Astrocyte of the spinal cord (primary cell): Measurements from ENCODE around the gene HHATL.

Experiments
- DNase-seq: peaks from one replicate; pipeline ENCODE4 v3.0.0; 2011; ENCODE audit warnings: low read depth, low spot score
- H3K4me3 ChIP-seq: 2 replicates; pipeline ENCODE4 v1.5.1; 2011; ENCODE audit warnings: low read depth, mild to moderate bottlenecking, low read length, moderate library complexity
- in situ Hi-C: cut with HindIII; loops from 2 replicates; pipeline ENCODE4 v1.10.0; 2017; ENCODE audit warnings: low sequenced_read_pairs
- TF ChIP-seq, protein P1 (sequence below): IDR thresholded peaks from 2 replicates; pipeline ENCODE4 v1.5.1; 2012; ENCODE audit warnings: low read depth, mild to moderate bottlenecking, low read length, inconsistent platforms

HHATL gene

DNA sequence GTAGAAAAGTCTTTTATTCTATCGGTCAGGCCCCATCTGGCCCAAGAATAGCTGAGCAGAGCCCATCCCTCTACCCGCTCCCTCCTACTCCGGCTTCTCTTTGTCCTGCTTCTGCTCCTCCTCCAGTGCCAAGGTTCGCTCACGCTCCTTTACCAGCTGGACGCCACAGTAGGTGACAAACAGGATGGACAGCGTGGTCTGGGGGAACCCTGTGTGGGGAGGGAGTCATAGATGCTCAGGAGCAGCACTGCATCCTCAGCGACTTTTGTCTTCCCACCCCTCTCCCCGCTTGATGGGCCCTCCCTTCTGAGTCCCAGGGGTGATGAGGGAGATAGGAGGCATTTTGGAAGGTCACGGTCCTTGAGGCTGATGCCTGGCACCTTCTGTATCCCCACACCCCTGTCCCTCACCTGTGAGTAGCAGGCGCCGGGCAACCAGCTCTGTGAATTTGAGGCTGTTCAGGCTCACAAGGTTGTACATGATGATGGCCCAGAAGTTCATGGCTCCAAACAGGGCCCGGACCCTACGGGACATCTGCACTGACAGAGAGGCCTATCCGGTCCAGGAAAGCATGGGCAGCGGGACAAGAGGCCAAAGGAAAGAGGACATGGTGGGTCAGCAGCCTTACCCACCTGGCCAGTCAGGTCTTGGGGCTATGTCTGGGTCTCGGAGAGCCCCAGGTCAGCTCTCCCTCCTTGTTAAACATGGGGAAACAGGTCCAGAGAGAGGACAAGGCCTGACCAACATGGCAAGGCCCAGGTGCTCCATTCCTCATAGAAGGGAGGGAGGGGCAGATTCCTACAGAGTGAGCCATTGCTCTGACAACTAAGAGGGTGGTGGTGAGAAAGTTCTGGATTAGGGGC, 9.7 kb downstream of the HHATL start:
- TF ChIP-seq, protein P1, sequence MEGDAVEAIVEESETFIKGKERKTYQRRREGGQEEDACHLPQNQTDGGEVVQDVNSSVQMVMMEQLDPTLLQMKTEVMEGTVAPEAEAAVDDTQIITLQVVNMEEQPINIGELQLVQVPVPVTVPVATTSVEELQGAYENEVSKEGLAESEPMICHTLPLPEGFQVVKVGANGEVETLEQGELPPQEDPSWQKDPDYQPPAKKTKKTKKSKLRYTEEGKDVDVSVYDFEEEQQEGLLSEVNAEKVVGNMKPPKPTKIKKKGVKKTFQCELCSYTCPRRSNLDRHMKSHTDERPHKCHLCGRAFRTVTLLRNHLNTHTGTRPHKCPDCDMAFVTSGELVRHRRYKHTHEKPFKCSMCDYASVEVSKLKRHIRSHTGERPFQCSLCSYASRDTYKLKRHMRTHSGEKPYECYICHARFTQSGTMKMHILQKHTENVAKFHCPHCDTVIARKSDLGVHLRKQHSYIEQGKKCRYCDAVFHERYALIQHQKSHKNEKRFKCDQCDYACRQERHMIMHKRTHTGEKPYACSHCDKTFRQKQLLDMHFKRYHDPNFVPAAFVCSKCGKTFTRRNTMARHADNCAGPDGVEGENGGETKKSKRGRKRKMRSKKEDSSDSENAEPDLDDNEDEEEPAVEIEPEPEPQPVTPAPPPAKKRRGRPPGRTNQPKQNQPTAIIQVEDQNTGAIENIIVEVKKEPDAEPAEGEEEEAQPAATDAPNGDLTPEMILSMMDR: no peak
- in situ Hi-C loops: no loop called here
- DNase-seq: no peak
- no peak overlapping the region for H3K4me3 ChIP-seq

DNA sequence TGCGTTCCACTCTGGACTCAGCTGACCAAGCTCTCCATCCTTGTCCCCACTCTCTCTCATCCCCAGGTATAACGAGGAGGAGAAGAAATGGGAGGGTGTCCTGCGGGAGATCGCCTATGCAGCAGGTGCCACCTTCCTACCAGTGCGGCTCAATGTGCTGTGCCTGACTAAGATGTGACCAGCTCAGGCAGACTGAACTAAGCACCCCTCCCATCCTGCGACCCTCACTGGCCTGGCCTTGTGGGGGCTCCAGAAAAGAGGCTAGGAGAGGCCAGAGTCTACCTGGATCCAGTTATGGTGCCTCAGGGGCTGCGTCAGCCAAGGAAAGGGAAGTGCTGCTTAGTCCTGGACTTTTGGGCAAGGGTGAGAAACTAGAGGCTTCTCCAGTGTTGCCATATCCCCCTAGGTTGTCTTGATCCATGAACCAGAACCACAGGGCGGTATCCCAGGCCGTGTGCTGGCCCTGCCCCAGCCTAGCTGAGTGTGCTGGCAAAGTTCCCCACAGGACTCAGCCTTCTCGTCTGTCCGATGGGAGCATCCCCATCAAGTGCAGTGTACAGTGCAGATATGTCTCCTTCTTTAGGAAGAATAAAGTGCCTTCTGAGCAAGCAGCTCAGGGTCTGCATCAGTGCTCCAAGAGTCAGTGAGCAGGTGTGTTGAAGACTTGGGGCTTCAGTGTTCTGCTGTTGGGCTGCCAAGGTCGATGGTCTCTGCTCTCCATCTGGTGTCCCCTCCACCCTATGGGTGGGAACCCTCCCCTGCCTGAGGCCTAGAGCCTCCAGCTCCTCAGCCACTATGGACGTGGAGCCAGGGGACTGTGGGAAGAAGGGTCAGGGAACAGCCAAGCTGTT, 10.6 kb downstream of the HHATL start:
- in situ Hi-C loops: no loop called here
- TF ChIP-seq, protein P1: no peak
- H3K4me3 ChIP-seq: no peak overlapping the region
- DNase-seq: no peak

DNA sequence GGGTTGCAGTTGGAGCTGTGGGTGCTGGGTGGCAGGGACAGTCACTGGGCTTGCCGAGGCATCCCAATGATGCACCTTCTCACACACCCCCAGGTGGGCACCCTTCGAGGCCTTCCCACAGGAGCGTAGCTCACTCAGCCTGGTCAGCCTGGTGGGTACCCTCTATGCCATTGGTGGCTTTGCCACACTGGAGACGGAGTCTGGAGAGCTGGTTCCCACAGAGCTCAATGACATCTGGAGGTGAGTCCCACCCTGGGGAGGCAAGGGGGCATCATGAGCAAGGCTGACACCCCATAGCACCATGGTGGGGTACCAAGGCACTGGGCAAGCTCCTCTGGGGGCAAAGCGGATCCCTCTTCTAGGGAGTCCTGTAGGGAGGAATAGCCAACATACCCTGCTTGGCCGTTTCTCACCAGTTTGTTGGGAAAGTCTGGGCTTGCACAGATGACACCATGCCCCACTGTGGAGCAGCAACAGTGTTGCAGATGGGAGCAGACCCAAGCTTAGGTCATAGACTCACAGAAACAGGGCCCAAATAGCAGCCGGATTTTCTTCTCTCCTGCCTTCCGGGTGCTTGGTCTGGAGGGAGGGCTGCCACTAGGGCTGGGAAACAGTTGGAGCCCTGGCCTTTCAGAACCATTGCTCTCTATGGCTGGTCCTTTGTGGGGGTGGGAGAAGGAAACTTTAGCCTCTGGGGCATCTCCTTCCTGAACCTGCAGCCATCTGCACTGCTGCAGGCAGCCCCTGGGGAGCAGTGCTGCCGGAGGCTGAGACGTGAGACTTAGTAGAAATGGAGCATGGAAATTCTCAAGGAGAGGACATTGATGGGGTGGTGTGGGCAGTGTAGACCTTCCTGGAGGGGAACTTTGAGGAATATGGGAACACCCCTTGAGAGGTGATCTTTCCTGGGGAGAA, 11.6 kb downstream of the HHATL start:
- in situ Hi-C loops: no loop called here
- H3K4me3 ChIP-seq: no peak overlapping the region
- TF ChIP-seq, protein P1: no peak
- no peak for DNase-seq

DNA sequence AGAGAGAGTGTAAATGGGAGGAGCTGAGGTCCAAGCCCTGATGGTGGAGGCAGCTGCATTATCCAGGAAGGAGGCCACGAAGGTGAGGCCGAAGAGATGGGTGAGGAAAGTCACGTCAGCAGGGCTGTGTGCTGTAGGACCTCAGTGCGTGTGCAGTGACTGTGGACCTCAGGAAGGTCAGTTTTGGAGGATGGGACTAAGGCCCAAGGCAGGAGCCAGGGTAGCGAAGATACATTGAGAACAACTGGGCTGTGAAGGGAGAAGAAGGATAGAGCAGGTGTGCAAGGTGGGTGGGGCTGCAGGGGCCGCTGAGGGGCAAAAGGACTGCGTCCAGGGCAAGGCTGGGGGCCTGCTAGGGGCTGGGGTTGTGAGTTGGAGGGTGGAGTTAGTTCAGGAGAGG, 12.4 kb downstream of the HHATL start:
- no peak overlapping the region for H3K4me3 ChIP-seq
- DNase-seq: no peak
- TF ChIP-seq, protein P1: no peak
- in situ Hi-C loops: no loop called here

DNA sequence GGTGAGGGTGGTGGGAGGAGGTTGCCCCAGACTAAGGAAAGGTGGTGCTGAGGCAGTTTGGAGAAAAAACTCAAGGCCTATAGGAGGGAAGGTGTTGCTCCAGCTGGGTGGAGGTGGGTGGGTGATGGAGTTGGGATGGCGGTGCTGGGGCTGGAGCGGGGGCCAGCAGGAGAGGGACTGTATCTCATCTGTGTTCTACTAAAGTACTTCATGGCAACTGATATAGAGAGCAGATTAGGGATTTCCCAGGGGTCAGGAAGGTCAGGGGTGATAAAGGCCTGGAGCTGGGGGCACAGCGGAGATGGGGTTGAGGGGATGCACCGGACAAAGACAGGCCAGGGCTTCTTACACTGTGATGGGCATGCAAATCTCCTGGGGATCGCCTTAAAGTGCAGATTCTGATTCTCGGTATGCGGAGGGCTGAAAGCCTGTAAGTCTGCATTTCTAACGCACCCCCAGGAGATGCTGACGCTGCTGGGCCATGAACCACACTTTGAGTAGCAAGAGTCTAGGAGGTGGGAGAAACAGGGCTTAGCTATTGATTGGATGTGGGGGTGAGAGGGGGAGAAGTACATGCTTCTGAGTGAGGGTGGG, 13.1 kb downstream of the HHATL start:
- in situ Hi-C loops: no loop called here
- H3K4me3 ChIP-seq: no peak overlapping the region
- TF ChIP-seq, protein P1: no peak
- DNase-seq: no peak
